SK-N-SH (cell line): ENCODE measurements around the gene TTLL7.

ENCODE experiments used
- CHD2 ChIP-seq: fragments of 150-350 bp; IDR thresholded peaks from 2 replicates; pipeline ENCODE4 v1.6.1; 2018; ENCODE audit warnings: low read length; ENCODE audit not compliant: partially characterized antibody
- CTCF ChIP-seq: fragments of 200-600 bp; sonication (generic); IDR thresholded peaks from 2 replicates; pipeline ENCODE4 v1.6.1; 2017; ENCODE audit warnings: antibody characterized with exemption, mild to moderate bottlenecking, moderate library complexity
- EP300 ChIP-seq, 2 experiments: IDR thresholded peaks; 2 replicates each; pipeline versions ENCODE4 v1.4.0 to v1.6.1; 2012; ENCODE audit warnings: borderline replicate concordance in 1 of 2, low read depth in 1 of 2, low read length in 1 of 2
- JUND ChIP-seq: IDR thresholded peaks from 2 replicates; pipeline ENCODE4 v1.4.0; 2012
- NFIC ChIP-seq: IDR thresholded peaks from 2 replicates; pipeline ENCODE4 v1.4.0; 2012; ENCODE audit warnings: borderline replicate concordance
- POLR2AphosphoS5 ChIP-seq: IDR thresholded peaks from 2 replicates; pipeline ENCODE4 v1.6.1; 2012; ENCODE audit warnings: low read depth, low read length
- REST ChIP-seq: IDR thresholded peaks from 2 replicates; pipeline ENCODE4 v1.6.1; 2012; ENCODE audit warnings: mild to moderate bottlenecking, low read depth, low read length, moderate library complexity
- RFX5 ChIP-seq: IDR thresholded peaks from 2 replicates; pipeline ENCODE4 v1.6.1; 2012; ENCODE audit warnings: mild to moderate bottlenecking, improper control_type of control experiment, low read length
- SIN3A ChIP-seq: IDR thresholded peaks from 2 replicates; pipeline ENCODE4 v1.6.1; 2012; ENCODE audit warnings: low read depth, mild to moderate bottlenecking, low read length, moderate library complexity, borderline replicate concordance
- TAF1 ChIP-seq: IDR thresholded peaks from 2 replicates; pipeline ENCODE4 v1.6.1; 2012; ENCODE audit warnings: low read depth, mild to moderate bottlenecking, low read length, moderate library complexity, borderline replicate concordance
- USF1 ChIP-seq: IDR thresholded peaks from 2 replicates; pipeline ENCODE4 v1.4.0; 2012; ENCODE audit warnings: low read depth, borderline replicate concordance

- no peak for TF ChIP-seq CHD2
- TF ChIP-seq USF1, result no peak
- peak; percentile 11; the same call in 1 of the 2 replicates for TF ChIP-seq JUND
- no peak for TF ChIP-seq CTCF
- peak; percentile 57 for TF ChIP-seq NFIC
- no peak for TF ChIP-seq RFX5
- TF ChIP-seq POLR2AphosphoS5, result no peak
- no peak for TF ChIP-seq TAF1
- no peak for TF ChIP-seq REST
- no peak for TF ChIP-seq EP300 (IDR thresholded peaks at IDR 0.05; ENCODE audit: borderline replicate concordance in 1 of 2, low read depth in 1 of 2, low read length in 1 of 2)
- no peak for TF ChIP-seq SIN3A
Measured at GRCh38 chr1:83961571-83962295, 37.2 kb downstream of the TTLL7 start.
